ENCODE results near the gene PRRC1. TPM values are rescaled to one million over a fixed set of nuclear protein-coding genes. Genes with fewer than 3 reads are reported as not detected.

The PRRC1 gene
- total and polyA plus RNA-seq, 2 donors from 2014 or later, result 19.8 to 55.8 TPM

- no peaks in the 10 kb centered on the region for H3K27me3 ChIP-seq (ENCODE audit: control insufficient read depth, insufficient read depth, low read length)
- TF ChIP-seq CTCF (IDR thresholded peaks at IDR 0.05; ENCODE audit: borderline replicate concordance, extremely low read depth, insufficient read depth), result no peak
- no peak for FAIRE-seq
- no peak overlapping the region for H3K27ac ChIP-seq (ENCODE audit: low read depth in 2 of 2, low read length in 2 of 2)
- H3K9me3 ChIP-seq (ENCODE audit: control insufficient read depth in 2 of 3, insufficient read depth in 1 of 3, low read length in 3 of 3), result no peaks in the 10 kb centered on the region
- no peak for DNase-seq
- no peak overlapping the region for H3K9ac ChIP-seq (ENCODE audit: low read length in 3 of 3)
- H3K4me1 ChIP-seq (ENCODE audit: control insufficient read depth in 2 of 3, insufficient read depth in 2 of 3, low read depth in 1 of 3, low read length in 3 of 3), result no peaks in the 10 kb centered on the region
- H3K4me3 ChIP-seq (ENCODE audit: low read length in 3 of 3), result no peak overlapping the region
- no peaks in the 10 kb centered on the region for H3K36me3 ChIP-seq (ENCODE audit: control insufficient read depth in 2 of 3, insufficient read depth in 3 of 3, low read length in 3 of 3)
- intact Hi-C loops (cut with DNase I), result no loop called here
Observed at GRCh38 chr5:127583866-127584265, 66.4 kb downstream of the PRRC1 start.

- H3K27ac ChIP-seq (ENCODE audit: low read depth in 2 of 2, low read length in 2 of 2), result no peak overlapping the region
- H3K9me3 ChIP-seq (ENCODE audit: control insufficient read depth in 2 of 3, insufficient read depth in 1 of 3, low read length in 3 of 3), result no peaks in the 10 kb centered on the region
- no peaks in the 10 kb centered on the region for H3K4me1 ChIP-seq (ENCODE audit: control insufficient read depth in 2 of 3, insufficient read depth in 2 of 3, low read depth in 1 of 3, low read length in 3 of 3)
- no peak overlapping the region for H3K9ac ChIP-seq (ENCODE audit: low read length in 3 of 3)
- DNase-seq, result no peak
- no peak overlapping the region for H3K4me3 ChIP-seq (ENCODE audit: low read length in 3 of 3)
- H3K36me3 ChIP-seq (ENCODE audit: control insufficient read depth in 2 of 3, insufficient read depth in 3 of 3, low read length in 3 of 3), result no peaks in the 10 kb centered on the region
- intact Hi-C loops (cut with DNase I), result no loop called here
- no peak for TF ChIP-seq CTCF (IDR thresholded peaks at IDR 0.05; ENCODE audit: borderline replicate concordance, extremely low read depth, insufficient read depth)
- no peak for FAIRE-seq
- no peaks in the 10 kb centered on the region for H3K27me3 ChIP-seq (ENCODE audit: control insufficient read depth, insufficient read depth, low read length)
Observed at GRCh38 chr5:127585661-127586060, 68.2 kb downstream of the PRRC1 start.

DNA sequence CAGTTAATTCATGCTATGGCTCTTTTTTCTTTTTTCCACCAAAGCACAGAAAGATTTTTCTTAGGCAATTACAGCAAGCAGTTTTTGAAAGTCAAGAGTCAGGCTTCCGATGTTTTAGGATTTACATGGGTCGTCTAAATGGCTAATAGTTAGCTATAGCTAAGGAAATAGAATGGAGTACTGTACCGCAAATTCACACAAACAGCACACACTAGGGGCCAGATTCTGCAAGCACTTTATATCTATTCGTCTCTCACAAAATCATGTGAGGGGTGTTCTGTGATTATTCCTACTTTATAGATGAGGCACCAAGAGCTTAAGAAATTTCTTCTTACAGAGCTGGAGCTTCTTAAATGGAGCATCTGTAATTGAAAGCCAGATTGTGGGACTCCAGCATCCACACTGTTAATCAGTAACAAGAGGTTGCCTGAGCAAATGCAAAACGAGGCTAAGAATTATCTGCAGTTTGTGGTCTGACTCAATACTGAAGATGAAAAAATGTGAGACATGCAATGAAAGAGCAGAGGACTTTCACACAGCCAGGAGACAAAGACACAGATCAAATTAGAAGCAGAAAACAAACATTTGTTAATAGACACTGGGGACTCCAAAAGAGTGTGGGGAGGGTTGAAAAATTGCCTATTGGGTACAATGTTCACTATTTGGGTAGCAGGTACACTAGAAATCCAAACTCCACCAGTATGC lies 68.8 kb downstream of the PRRC1 start:
- Histone ChIP-seq H3K4me1 (ENCODE audit: control insufficient read depth in 2 of 3, insufficient read depth in 2 of 3, low read depth in 1 of 3, low read length in 3 of 3) (no peaks in the 10 kb centered on the region), H3K4me3 (ENCODE audit: low read length in 3 of 3) (no peak overlapping the region), H3K36me3 (ENCODE audit: control insufficient read depth in 2 of 3, insufficient read depth in 3 of 3, low read length in 3 of 3) (no peaks in the 10 kb centered on the region), H3K27me3 (ENCODE audit: control insufficient read depth, insufficient read depth, low read length) (no peaks in the 10 kb centered on the region), H3K9me3 (ENCODE audit: control insufficient read depth in 2 of 3, insufficient read depth in 1 of 3, low read length in 3 of 3) (no peaks in the 10 kb centered on the region), H3K9ac (ENCODE audit: low read length in 3 of 3) (no peak overlapping the region), H3K27ac (ENCODE audit: low read depth in 2 of 2, low read length in 2 of 2) (no peak overlapping the region)
- no peak for TF ChIP-seq CTCF (IDR thresholded peaks at IDR 0.05; ENCODE audit: borderline replicate concordance, extremely low read depth, insufficient read depth)
- no peak for FAIRE-seq
- peak in 2 of 5 donors; percentile 32 to 41 for DNase-seq
- intact Hi-C loops (cut with DNase I), result no loop called here

DNA sequence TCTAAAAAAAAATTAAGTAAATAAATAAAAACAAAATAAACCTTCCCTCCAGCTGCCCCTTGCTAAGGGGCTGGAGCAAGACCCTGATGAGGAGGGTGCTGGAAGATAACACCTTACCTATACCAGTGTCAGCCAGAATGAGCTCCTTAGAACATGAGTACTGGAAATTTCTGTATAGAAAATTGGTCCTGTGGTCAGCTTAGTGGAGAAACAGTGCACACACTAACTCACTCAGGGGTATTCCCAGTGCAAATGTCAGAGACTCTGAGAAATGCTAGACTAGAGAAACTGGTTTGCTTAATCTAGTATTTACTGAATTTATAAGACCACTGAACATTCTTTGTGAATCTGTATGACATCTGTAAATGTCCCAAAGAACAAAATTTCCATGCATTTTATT lies 69.4 kb downstream of the PRRC1 start:
- no peaks in the 10 kb centered on the region for H3K36me3 ChIP-seq (ENCODE audit: control insufficient read depth in 2 of 3, insufficient read depth in 3 of 3, low read length in 3 of 3)
- H3K9me3 ChIP-seq (ENCODE audit: control insufficient read depth in 2 of 3, insufficient read depth in 1 of 3, low read length in 3 of 3), result no peaks in the 10 kb centered on the region
- TF ChIP-seq CTCF (IDR thresholded peaks at IDR 0.05; ENCODE audit: borderline replicate concordance, extremely low read depth, insufficient read depth), result no peak
- no peak overlapping the region for H3K9ac ChIP-seq (ENCODE audit: low read length in 3 of 3)
- DNase-seq (no peak), FAIRE-seq (no peak)
- H3K27ac ChIP-seq (ENCODE audit: low read depth in 2 of 2, low read length in 2 of 2), result no peak overlapping the region
- no peaks in the 10 kb centered on the region for H3K27me3 ChIP-seq (ENCODE audit: control insufficient read depth, insufficient read depth, low read length)
- no peaks in the 10 kb centered on the region for H3K4me1 ChIP-seq (ENCODE audit: control insufficient read depth in 2 of 3, insufficient read depth in 2 of 3, low read depth in 1 of 3, low read length in 3 of 3)
- intact Hi-C loops (cut with DNase I), result no loop called here
- H3K4me3 ChIP-seq (ENCODE audit: low read length in 3 of 3), result no peak overlapping the region
